ENCODE results near the gene CARD10.
"Not testable (repeated sequence)": the region's sequence is repeated elsewhere in the genome, so short reads cannot be mapped to it uniquely, and the experiment has no call there.

Gene CARD10

GRCh38 chr22:37527081-37527752 lies 8.0 kb upstream of the CARD10 start:
- DNase-seq (ENCODE audit: low read depth in 1 of 2, low spot score in 1 of 2) = not testable (repeated sequence)

DNA sequence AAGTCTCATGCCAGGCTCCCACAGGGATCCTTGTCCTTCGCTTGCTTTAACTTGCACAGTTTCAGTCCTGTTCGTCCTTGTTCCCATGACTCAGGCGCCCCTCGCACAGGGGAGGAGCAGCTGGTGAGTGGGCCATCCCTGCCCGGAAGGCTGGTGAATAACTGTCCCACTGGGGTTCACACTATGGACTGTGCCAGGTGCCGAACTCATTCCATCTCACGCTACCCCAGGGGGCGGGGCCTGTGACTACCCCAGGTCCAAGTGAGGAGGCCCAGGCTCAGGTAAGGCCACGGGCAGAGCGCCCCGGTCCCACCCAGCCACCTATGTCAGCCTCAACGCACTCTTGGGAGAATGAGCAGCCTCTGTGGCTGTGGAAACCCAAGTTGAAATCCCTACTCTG lies 7.2 kb upstream of the CARD10 start:
- no peak for DNase-seq (ENCODE audit: low read depth in 1 of 2, low spot score in 1 of 2)

GRCh38 chr22:37525746-37526350 lies 6.6 kb upstream of the CARD10 start:
- no peak for DNase-seq (ENCODE audit: low read depth in 1 of 2, low spot score in 1 of 2)

DNA sequence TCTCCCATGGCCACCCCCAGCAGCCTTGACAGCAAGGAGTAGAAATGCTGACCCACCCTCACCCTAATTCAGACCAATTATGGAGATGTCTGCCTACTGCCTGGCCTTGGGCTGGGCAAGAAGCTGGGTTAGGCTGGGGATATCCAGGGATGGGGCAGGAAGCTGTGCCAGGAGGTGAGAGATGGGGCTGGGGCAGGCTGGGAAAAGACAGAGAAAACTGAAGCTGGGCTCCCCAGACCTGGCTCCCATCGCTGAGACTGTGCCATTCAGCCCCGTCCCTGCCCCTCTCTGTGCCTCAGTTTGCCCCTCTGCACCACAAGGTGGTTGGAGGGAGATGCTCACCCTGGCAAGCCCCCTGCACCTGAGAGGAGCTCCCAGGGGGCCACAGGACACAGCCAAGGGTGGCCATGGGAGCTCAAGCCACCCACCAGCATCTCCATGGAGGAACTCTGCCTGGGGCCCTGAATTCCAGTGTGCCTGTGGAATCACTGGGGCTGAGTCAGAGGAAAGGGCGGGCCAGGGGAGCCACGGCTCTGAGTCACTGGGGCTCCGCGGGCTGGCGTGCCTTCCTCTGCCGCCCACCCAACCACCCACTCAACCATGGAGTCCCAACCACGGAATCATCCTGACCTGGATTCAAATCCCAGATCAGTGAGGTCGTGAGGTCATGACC lies 6.0 kb upstream of the CARD10 start:
- DNase-seq (ENCODE audit: low read depth in 1 of 2, low spot score in 1 of 2) = no peak

DNA sequence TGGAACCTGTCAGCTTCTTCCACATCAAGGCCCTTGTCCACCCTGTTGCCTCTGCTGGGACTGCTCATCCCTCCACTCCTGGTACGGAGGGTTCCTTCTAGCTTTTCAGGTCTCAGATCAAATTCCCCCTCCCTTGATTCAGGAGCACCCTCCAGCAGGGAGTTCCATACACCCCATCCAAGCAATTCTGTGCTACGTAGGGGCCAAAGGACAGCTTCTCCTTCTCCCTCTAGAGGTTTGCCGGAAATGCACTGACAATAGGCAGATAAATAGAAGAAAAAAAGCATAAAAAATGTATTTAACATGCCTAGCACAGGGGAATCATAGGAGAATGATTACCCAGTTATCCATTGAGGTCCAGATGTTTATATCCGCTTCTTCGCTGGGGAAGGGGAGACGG lies 3.3 kb upstream of the CARD10 start:
- no peak for DNase-seq (ENCODE audit: low read depth in 1 of 2, low spot score in 1 of 2)

- DNase-seq (ENCODE audit: low read depth in 1 of 2, low spot score in 1 of 2) = no peak
These were observed 2.1 kb upstream of the CARD10 start for GRCh38 chr22:37521236-37521739.

- DNase-seq (ENCODE audit: low read depth in 1 of 2, low spot score in 1 of 2) = no peak
These were observed 1.6 kb upstream of the CARD10 start for GRCh38 chr22:37520776-37521191.

GRCh38 chr22:37518509-37519267 lies 527 bp downstream of the CARD10 start:
- no peak for DNase-seq (ENCODE audit: low read depth in 1 of 2, low spot score in 1 of 2)

- no peak for DNase-seq (ENCODE audit: low read depth in 1 of 2, low spot score in 1 of 2)
These were observed 1.3 kb downstream of the CARD10 start for GRCh38 chr22:37517826-37518450.

DNA sequence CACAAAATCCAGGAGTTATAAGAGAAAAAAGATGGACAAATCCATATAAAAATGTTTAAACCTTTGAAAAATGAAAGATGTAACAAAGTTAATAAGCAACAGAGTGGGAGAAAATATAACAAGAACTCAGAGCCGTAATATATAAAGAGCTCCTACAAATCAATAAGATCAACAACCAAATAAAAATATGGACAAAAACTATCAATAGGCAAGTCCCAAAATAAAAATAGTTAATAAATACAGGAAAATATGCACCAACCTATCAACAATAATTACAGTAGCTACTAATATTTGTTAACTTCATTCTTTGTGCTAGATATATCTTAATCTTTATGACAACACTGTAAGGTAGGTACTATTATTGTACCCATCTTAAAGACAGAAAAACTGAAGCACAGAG lies 2.8 kb downstream of the CARD10 start:
- DNase-seq (ENCODE audit: low read depth in 1 of 2, low spot score in 1 of 2) = no peak

DNA sequence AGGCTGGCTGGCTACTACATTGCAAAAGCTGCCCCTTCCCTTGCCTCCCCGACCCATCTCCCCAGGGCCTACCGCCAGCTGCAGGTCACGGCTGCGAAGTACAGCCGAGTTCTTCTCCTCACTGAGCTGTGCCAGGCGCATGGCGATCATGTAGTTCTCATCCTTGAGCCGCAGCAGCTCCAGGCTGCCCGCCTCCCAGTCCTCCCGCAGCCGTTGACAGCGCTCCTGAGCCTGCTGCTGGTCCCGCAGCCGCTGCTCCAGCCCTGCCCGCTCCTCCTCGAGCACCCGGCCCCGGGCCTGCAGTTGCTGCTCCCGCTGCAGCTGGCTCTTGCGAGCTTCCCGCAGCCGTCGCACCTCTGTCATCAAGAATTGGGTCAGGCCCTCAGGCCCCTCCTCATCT lies 3.3 kb downstream of the CARD10 start:
- DNase-seq (ENCODE audit: low read depth in 1 of 2, low spot score in 1 of 2) = no peak

DNA sequence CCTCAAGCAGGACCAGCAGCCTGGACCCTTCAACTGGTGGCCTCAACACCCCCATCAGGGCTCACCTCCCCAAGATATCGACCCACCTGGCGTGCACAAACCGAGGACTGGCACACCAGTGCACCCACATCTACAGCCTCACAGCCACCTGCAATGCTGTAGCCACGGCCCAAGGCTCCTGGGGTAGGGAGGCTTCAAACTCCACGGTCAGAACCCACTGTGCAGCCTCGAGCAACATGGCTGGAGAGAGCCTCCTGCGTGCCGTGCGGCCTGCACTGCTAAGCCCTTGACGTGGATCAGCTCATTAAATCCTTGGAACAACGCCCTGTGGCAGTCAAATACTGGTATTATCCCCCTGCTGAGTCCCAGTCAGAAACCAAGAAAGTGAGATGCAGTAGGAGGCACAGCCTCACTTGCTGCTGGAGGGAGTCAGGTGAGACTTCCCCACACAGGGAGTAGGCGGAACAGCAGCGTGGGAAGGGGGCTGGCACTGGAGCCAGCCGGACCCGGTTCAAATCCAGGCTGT lies 4.6 kb downstream of the CARD10 start:
- no peak for DNase-seq (ENCODE audit: low read depth in 1 of 2, low spot score in 1 of 2)

GRCh38 chr22:37511395-37512104 lies 7.7 kb downstream of the CARD10 start:
- no peak for DNase-seq (ENCODE audit: low read depth in 1 of 2, low spot score in 1 of 2)

GRCh38 chr22:37510091-37510490 lies 9.1 kb downstream of the CARD10 start:
- no peak for DNase-seq (ENCODE audit: low read depth in 1 of 2, low spot score in 1 of 2)

GRCh38 chr22:37509059-37509860 lies 10.0 kb downstream of the CARD10 start:
- no peak for DNase-seq (ENCODE audit: low read depth in 1 of 2, low spot score in 1 of 2)

DNA sequence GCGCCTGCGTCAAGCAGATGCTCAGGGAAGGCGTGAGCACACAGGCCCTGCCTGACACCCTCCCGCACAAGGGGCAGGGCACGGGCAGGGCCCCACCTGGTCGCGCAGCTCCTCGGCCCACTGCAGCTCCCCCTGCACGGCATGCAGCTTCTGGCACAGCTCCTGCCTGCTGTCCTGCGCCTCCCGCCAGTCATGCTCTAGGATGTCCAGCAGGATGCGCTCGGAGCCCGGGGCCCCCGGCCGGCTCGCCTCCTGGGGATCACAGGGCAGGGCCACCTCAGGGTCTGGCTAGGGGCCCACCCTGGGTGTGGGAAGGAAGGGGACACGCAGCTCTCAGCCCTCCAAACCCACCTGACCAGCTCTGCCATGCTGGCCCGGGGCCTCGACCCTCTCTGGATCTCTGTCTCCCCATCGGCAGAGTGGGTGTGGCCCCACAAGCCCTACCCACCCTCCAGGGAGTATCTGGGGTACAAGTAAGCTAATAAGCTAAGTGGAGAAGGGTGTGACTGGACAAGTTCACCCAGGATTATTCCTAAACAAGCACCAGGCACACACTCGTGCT lies 10.7 kb downstream of the CARD10 start:
- DNase-seq (ENCODE audit: low read depth in 1 of 2, low spot score in 1 of 2) = no peak

GRCh38 chr22:37507731-37508130 lies 11.5 kb downstream of the CARD10 start:
- no peak for DNase-seq (ENCODE audit: low read depth in 1 of 2, low spot score in 1 of 2)

- DNase-seq (ENCODE audit: low read depth in 1 of 2, low spot score in 1 of 2) = no peak
These were observed 13.2 kb downstream of the CARD10 start for GRCh38 chr22:37505989-37506388.

DNA sequence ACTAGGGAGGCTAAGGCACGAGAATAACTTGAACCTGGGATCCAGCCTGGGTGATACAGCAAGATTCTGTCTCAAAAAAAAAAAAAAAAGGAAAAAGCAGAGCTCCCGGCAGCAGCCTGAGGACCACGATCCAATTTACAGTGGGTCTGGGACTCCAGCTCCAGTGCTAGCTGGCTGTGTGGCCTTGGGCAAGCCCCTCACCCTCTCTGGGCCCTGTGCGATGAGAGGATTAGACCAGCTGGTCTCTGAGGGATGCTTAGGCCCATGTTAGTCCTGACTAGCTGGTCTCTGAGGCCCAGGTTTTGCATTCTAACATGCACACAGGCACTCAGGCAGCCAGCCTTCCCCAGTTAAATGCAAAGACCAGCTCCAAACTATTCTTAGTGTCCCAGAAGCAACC lies 13.7 kb downstream of the CARD10 start:
- DNase-seq (ENCODE audit: low read depth in 1 of 2, low spot score in 1 of 2) = no peak

Measured in activated T-helper 1 cell treated with anti-CD3 and anti-CD28 coated beads, Interleukin-2, amount 50 U/mL, for 16 hours (primary cell).